Stromal cell of bone marrow (primary cell): ENCODE results near the gene PCDHGA11.
"Not testable (repeated sequence)": the region's sequence is repeated elsewhere in the genome, so short reads cannot be mapped to it uniquely, and the experiment has no call there.

Experiments used
- DNase-seq: peaks from one replicate; pipeline ENCODE4 v3.0.0-alpha.2; 2012; ENCODE audit warnings: low read depth

PCDHGA11 gene

GRCh38 chr5:141431286-141431685, 10.4 kb downstream of the PCDHGA11 start:
- no peak for DNase-seq

DNA sequence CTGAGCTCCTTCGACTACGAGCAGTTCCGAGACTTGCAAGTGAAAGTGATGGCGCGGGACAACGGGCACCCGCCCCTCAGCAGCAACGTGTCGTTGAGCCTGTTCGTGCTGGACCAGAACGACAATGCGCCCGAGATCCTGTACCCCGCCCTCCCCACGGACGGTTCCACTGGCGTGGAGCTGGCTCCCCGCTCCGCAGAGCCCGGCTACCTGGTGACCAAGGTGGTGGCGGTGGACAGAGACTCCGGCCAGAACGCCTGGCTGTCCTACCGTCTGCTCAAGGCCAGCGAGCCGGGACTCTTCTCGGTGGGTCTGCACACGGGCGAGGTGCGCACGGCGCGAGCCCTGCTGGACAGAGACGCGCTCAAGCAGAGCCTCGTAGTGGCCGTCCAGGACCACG, 11.5 kb downstream of the PCDHGA11 start:
- not testable (repeated sequence) for DNase-seq

DNA sequence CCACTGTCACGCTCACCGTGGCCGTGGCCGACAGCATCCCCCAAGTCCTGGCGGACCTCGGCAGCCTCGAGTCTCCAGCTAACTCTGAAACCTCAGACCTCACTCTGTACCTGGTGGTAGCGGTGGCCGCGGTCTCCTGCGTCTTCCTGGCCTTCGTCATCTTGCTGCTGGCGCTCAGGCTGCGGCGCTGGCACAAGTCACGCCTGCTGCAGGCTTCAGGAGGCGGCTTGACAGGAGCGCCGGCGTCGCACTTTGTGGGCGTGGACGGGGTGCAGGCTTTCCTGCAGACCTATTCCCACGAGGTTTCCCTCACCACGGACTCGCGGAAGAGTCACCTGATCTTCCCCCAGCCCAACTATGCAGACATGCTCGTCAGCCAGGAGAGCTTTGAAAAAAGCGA, 11.9 kb downstream of the PCDHGA11 start:
- DNase-seq, result not testable (repeated sequence)

DNA sequence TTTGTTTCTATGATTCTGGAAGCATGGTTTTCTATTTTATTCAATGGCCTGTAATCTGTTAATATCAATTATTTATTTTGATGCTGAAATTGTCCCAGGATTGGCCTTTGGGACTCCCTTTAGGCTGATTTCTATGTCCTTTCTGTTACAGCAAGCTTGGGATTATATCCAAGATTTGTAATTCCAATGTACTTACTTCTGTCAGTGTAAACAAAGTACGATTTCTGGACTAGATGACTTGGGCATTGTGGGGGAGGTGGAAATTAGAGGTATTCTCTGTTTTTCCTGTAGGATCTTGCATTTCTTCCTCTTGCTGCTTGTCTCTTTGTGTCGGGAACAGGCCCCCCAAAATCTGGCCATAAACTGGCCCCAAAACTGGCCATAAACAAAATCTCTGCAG, 13.2 kb downstream of the PCDHGA11 start:
- DNase-seq, result no peak

GRCh38 chr5:141437221-141437620, 16.4 kb downstream of the PCDHGA11 start:
- no peak for DNase-seq

DNA sequence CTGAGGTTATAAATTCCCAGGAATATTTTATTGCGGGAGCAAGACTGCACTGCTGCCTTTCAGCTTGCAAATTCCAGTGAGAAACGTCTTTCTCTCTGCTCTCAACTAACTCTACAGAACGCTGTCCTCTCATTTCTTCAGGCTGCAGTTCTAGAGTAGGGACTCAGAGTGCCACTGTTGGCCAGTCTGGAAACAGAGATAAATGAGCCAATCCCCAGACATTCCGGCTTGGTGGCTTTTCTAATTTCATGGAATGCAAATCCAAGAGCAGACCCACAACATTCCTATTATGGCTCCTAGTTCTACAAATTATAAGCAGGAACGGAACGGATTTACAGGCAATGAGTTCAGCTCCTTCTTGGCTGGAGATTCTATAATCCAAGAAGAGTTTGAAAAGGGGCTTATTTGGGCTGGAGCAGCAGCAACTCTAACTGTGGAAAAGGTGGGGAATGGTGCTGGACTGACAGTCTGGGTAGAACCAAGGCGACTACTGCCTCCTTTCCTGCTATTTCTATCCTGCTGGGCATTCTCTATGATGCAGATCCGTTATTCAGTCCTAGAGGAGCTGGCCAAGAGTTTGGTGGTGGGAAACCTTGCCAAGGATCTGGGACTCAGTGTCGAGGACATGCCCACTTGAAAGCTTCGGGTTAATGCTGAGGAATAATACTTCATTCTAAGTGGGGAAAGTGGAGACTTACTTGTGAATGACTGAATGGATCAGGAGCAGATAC, 18.7 kb downstream of the PCDHGA11 start:
- no peak for DNase-seq

DNA sequence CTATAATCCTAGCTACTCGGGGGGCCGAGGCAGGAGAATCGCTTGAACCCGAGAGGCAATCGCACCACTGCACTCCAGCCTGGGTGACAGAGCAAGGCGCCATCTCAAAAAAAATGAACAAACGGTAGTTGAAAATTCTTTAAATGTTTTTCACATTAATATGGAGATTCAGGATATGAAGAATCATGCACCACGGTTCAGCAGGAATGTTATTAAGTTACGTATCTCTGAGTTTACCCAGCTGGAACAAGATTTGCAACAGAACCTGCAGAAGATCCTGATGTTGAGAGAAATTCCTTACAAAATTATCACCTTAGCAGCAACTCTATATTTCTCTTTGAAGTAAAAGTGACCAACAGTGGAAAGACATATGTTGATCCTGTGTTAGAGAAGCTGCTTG, 19.5 kb downstream of the PCDHGA11 start:
- no peak for DNase-seq

- DNase-seq, result no peak
These were observed 20.8 kb downstream of the PCDHGA11 start for GRCh38 chr5:141441571-141442170.

- DNase-seq, result no peak
These were observed 44.5 kb downstream of the PCDHGA11 start for GRCh38 chr5:141465351-141465750.
